ENCODE measurements around the gene ELMO1. TPM values are rescaled to one million over a fixed set of nuclear protein-coding genes. Genes with fewer than 3 reads are reported as not detected.

ELMO1 gene
- total and polyA plus RNA-seq, 2 experiments from 2014 or later = 6.5 to 24.9 TPM

DNA sequence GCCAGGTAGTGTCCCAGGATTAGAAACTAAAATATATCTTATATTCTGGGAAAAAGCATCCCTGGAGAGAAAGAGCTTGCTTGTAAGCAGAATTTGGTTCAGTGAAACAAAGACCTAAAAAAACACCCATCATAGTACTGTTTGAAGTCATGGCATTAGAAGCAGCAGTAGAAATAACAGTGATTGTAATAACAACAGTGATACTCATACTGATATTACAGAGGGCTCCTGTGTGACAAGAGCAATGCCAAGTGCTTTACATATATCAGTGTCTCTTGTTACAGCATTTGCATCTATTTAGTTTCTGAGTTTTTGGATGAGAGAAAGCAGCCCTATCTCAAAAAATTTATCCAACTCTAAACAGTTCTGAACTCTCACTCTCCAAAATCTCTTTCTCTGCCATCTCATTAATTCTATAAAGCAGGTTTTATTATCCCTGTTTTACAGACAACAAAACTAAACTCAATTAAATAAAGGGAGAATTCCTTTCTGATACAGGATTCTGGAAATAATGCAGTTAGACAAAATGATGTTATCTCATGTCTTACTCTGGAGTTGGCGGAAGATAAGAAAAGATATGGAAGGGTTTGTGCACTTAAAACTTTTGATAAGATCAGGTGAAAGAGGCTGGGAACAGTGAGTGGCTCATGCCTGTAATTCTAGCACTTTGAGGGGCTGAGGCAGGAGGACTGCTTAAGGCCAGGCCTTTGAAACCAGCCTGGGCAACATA lies 577.9 kb downstream of the ELMO1 start:
- H3F3A ChIP-seq (replicated peaks; ENCODE audit: low read depth) = no peaks in the 10 kb centered on the region
- TF ChIP-seq NANOG (IDR thresholded peaks at IDR 0.05; ENCODE audit: borderline replicate concordance) (no peak), CREB1 (CRISPR knock-in tag; IDR thresholded peaks at IDR 0.05; ENCODE audit: low read depth) (no peak), EZH2phosphoT487 (IDR thresholded peaks at IDR 0.05; ENCODE audit: unreplicated experiment) (no peak), ZNF331 (CRISPR knock-in tag; IDR thresholded peaks at IDR 0.05; ENCODE audit: low read depth) (no peak), ZNF114 (CRISPR knock-in tag; IDR thresholded peaks at IDR 0.05) (no peak), EZH2 (IDR thresholded peaks at IDR 0.05; ENCODE audit: low read depth, unreplicated experiment) (no peak), STAT1 (IDR thresholded peaks at IDR 0.05; ENCODE audit: unreplicated experiment) (no peak), POLR2AphosphoS5 (IDR thresholded peaks at IDR 0.05; ENCODE audit: low read depth) (no peak)
- TF ChIP-seq, protein P1, sequence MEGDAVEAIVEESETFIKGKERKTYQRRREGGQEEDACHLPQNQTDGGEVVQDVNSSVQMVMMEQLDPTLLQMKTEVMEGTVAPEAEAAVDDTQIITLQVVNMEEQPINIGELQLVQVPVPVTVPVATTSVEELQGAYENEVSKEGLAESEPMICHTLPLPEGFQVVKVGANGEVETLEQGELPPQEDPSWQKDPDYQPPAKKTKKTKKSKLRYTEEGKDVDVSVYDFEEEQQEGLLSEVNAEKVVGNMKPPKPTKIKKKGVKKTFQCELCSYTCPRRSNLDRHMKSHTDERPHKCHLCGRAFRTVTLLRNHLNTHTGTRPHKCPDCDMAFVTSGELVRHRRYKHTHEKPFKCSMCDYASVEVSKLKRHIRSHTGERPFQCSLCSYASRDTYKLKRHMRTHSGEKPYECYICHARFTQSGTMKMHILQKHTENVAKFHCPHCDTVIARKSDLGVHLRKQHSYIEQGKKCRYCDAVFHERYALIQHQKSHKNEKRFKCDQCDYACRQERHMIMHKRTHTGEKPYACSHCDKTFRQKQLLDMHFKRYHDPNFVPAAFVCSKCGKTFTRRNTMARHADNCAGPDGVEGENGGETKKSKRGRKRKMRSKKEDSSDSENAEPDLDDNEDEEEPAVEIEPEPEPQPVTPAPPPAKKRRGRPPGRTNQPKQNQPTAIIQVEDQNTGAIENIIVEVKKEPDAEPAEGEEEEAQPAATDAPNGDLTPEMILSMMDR (conservative IDR thresholded peaks at IDR 0.05; ENCODE audit: low read depth in 2 of 2) = no peak
- TF ChIP-seq, protein P2, sequence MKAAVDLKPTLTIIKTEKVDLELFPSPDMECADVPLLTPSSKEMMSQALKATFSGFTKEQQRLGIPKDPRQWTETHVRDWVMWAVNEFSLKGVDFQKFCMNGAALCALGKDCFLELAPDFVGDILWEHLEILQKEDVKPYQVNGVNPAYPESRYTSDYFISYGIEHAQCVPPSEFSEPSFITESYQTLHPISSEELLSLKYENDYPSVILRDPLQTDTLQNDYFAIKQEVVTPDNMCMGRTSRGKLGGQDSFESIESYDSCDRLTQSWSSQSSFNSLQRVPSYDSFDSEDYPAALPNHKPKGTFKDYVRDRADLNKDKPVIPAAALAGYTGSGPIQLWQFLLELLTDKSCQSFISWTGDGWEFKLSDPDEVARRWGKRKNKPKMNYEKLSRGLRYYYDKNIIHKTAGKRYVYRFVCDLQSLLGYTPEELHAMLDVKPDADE (IDR thresholded peaks at IDR 0.05) = no peak
- TF ChIP-seq, protein P3, sequence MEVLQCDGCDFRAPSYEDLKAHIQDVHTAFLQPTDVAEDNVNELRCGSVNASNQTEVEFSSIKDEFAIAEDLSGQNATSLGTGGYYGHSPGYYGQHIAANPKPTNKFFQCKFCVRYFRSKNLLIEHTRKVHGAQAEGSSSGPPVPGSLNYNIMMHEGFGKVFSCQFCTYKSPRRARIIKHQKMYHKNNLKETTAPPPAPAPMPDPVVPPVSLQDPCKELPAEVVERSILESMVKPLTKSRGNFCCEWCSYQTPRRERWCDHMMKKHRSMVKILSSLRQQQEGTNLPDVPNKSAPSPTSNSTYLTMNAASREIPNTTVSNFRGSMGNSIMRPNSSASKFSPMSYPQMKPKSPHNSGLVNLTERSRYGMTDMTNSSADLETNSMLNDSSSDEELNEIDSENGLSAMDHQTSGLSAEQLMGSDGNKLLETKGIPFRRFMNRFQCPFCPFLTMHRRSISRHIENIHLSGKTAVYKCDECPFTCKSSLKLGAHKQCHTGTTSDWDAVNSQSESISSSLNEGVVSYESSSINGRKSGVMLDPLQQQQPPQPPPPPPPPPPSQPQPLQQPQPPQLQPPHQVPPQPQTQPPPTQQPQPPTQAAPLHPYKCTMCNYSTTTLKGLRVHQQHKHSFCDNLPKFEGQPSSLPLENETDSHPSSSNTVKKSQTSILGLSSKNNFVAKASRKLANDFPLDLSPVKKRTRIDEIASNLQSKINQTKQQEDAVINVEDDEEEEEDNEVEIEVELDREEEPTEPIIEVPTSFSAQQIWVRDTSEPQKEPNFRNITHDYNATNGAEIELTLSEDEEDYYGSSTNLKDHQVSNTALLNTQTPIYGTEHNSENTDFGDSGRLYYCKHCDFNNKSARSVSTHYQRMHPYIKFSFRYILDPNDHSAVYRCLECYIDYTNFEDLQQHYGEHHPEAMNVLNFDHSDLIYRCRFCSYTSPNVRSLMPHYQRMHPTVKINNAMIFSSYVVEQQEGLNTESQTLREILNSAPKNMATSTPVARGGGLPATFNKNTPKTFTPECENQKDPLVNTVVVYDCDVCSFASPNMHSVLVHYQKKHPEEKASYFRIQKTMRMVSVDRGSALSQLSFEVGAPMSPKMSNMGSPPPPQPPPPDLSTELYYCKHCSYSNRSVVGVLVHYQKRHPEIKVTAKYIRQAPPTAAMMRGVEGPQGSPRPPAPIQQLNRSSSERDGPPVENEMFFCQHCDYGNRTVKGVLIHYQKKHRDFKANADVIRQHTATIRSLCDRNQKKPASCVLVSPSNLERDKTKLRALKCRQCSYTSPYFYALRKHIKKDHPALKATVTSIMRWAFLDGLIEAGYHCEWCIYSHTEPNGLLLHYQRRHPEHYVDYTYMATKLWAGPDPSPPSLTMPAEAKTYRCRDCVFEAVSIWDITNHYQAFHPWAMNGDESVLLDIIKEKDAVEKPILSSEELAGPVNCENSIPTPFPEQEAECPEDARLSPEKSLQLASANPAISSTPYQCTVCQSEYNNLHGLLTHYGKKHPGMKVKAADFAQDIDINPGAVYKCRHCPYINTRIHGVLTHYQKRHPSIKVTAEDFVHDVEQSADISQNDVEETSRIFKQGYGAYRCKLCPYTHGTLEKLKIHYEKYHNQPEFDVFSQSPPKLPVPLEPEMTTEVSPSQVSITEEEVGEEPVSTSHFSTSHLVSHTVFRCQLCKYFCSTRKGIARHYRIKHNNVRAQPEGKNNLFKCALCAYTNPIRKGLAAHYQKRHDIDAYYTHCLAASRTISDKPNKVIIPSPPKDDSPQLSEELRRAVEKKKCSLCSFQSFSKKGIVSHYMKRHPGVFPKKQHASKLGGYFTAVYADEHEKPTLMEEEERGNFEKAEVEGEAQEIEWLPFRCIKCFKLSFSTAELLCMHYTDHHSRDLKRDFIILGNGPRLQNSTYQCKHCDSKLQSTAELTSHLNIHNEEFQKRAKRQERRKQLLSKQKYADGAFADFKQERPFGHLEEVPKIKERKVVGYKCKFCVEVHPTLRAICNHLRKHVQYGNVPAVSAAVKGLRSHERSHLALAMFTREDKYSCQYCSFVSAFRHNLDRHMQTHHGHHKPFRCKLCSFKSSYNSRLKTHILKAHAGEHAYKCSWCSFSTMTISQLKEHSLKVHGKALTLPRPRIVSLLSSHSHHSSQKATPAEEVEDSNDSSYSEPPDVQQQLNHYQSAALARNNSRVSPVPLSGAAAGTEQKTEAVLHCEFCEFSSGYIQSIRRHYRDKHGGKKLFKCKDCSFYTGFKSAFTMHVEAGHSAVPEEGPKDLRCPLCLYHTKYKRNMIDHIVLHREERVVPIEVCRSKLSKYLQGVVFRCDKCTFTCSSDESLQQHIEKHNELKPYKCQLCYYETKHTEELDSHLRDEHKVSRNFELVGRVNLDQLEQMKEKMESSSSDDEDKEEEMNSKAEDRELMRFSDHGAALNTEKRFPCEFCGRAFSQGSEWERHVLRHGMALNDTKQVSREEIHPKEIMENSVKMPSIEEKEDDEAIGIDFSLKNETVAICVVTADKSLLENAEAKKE (CRISPR knock-in tag; IDR thresholded peaks at IDR 0.05) = no peak
- TF ChIP-seq, protein P4, sequence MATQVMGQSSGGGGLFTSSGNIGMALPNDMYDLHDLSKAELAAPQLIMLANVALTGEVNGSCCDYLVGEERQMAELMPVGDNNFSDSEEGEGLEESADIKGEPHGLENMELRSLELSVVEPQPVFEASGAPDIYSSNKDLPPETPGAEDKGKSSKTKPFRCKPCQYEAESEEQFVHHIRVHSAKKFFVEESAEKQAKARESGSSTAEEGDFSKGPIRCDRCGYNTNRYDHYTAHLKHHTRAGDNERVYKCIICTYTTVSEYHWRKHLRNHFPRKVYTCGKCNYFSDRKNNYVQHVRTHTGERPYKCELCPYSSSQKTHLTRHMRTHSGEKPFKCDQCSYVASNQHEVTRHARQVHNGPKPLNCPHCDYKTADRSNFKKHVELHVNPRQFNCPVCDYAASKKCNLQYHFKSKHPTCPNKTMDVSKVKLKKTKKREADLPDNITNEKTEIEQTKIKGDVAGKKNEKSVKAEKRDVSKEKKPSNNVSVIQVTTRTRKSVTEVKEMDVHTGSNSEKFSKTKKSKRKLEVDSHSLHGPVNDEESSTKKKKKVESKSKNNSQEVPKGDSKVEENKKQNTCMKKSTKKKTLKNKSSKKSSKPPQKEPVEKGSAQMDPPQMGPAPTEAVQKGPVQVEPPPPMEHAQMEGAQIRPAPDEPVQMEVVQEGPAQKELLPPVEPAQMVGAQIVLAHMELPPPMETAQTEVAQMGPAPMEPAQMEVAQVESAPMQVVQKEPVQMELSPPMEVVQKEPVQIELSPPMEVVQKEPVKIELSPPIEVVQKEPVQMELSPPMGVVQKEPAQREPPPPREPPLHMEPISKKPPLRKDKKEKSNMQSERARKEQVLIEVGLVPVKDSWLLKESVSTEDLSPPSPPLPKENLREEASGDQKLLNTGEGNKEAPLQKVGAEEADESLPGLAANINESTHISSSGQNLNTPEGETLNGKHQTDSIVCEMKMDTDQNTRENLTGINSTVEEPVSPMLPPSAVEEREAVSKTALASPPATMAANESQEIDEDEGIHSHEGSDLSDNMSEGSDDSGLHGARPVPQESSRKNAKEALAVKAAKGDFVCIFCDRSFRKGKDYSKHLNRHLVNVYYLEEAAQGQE (IDR thresholded peaks at IDR 0.05; ENCODE audit: unreplicated experiment) = no peak
- Mint-ChIP-seq H3K4me3 (no peak overlapping the region), H3K4me1 (peaks cover 34% of the 10 kb centered on the region), H3K27me3 (ENCODE audit: insufficient read depth, low read depth, poor library complexity) (no peaks in the 10 kb centered on the region), H3K27ac (no peak overlapping the region), H3K36me3 (ENCODE audit: low read depth) (no peaks in the 10 kb centered on the region; the same call in 2 of the 3 replicates), H3K9me3 (no peaks in the 10 kb centered on the region)
- no peaks in the 10 kb centered on the region for H3K36me3 ChIP-seq (ENCODE audit: insufficient read depth)
- peaks cover 24% of the 10 kb centered on the region for H3K4me1 ChIP-seq (ENCODE audit: insufficient read depth)
- H4K20me1 ChIP-seq (replicated peaks; ENCODE audit: insufficient read depth) = no peaks in the 10 kb centered on the region
- no peak for ATAC-seq
- H3K27ac ChIP-seq (ENCODE audit: low read depth) = no peak overlapping the region
- peaks cover 14% of the 10 kb centered on the region for H3K9me2 ChIP-seq (ENCODE audit: insufficient read depth)
- H2AFZ ChIP-seq = no peak overlapping the region
- DNase-seq (ENCODE audit: low spot score) = no peak
- H3K4me3 ChIP-seq = no peak overlapping the region
- no peaks in the 10 kb centered on the region for H3K27me3 ChIP-seq (ENCODE audit: insufficient read depth)
- no peak overlapping the region for H3K4me2 ChIP-seq
- H3K79me2 ChIP-seq (replicated peaks; ENCODE audit: insufficient read depth) = no peaks in the 10 kb centered on the region

Measured in GM23338 (cell line).